ENCODE data around the gene TBATA.

- TF ChIP-seq SP1 (CRISPR knock-in tag; conservative IDR thresholded peaks at IDR 0.05): no peak
- TF ChIP-seq CTCF (IDR thresholded peaks at IDR 0.05): no peak
- no peak for TF ChIP-seq AR (CRISPR knock-in tag; IDR thresholded peaks at IDR 0.05)
- no peak for TF ChIP-seq TP53 (CRISPR knock-in tag; IDR thresholded peaks at IDR 0.05)
- no peak for TF ChIP-seq E2F1 (CRISPR knock-in tag; IDR thresholded peaks at IDR 0.05)
These were observed 62.3 kb downstream of the TBATA start for GRCh38 chr10:70722820-70723424.
